Measurements from ENCODE around the gene FAM219A. TPM values are rescaled to one million over a fixed set of nuclear protein-coding genes. Genes with fewer than 3 reads are reported as not detected.

FAM219A gene
- total RNA-seq, 1 donor from 2014 or later = 35.7 TPM

DNA sequence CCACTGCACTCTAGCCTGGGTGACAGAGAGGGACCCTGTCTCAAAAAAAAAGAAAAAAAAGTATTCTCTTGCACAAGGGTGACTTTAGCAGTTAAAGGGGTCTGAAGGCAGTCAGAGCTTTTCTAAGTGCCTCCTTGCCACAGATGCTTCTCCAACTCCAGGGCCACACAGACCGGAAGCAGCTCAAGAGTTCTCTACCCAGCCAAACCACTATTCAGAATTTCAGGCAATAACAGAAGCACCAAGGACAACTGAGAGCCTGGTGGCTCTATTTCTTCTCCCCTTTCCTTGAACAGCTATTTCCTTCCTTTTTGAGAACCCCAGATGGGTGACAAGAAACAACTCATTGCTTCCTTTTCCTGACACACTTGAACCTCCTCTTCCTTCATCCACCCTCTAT, 2.2 kb downstream of the FAM219A start:
- H3K27me3 Mint-ChIP-seq (ENCODE audit: low read depth) = peaks cover 4% of the 10 kb centered on the region
- H3K36me3 Mint-ChIP-seq (ENCODE audit: low read depth) = peaks cover 3% of the 10 kb centered on the region
- TF ChIP-seq, protein P1, sequence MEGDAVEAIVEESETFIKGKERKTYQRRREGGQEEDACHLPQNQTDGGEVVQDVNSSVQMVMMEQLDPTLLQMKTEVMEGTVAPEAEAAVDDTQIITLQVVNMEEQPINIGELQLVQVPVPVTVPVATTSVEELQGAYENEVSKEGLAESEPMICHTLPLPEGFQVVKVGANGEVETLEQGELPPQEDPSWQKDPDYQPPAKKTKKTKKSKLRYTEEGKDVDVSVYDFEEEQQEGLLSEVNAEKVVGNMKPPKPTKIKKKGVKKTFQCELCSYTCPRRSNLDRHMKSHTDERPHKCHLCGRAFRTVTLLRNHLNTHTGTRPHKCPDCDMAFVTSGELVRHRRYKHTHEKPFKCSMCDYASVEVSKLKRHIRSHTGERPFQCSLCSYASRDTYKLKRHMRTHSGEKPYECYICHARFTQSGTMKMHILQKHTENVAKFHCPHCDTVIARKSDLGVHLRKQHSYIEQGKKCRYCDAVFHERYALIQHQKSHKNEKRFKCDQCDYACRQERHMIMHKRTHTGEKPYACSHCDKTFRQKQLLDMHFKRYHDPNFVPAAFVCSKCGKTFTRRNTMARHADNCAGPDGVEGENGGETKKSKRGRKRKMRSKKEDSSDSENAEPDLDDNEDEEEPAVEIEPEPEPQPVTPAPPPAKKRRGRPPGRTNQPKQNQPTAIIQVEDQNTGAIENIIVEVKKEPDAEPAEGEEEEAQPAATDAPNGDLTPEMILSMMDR (IDR thresholded peaks at IDR 0.05) = no peak
- no peaks in the 10 kb centered on the region for H3K9me3 Mint-ChIP-seq (ENCODE audit: low read depth)
- no peak overlapping the region for H3K27ac Mint-ChIP-seq (ENCODE audit: unreplicated experiment)
- DNase-seq (ENCODE audit: low spot score) = no peak
- peak overlapping the region; percentile 98 for H3K4me3 Mint-ChIP-seq (ENCODE audit: unreplicated experiment)
- peaks cover 46% of the 10 kb centered on the region for H3K4me1 Mint-ChIP-seq (ENCODE audit: low read depth)

DNA sequence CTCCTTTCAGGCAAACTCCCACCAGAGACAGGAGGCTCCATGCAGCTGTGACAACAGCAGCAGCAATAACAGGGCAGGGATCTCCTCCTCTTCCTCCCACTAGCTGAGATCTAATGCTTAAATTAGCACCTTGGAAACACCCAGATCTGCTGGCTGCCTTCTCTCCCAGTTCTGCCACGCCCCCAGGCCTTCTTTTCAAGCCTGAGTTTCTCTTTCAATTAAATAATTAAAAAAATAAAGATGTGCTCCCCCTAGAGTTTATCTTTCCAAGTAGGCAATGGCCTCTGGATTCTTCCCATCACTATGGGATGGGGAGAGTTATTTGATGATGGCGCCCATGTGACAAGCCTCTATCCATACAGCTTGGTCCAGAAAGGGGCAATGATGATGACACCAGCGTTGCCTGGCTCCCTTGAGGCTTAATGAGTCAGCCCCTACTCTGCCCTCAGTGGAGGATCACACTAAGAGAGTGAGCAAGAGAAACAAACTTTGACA, 3.8 kb downstream of the FAM219A start:
- Mint-ChIP-seq H3K36me3 (ENCODE audit: low read depth) (peaks cover 3% of the 10 kb centered on the region), H3K27ac (ENCODE audit: unreplicated experiment) (no peak overlapping the region)
- DNase-seq (ENCODE audit: low spot score) = no peak

DNA sequence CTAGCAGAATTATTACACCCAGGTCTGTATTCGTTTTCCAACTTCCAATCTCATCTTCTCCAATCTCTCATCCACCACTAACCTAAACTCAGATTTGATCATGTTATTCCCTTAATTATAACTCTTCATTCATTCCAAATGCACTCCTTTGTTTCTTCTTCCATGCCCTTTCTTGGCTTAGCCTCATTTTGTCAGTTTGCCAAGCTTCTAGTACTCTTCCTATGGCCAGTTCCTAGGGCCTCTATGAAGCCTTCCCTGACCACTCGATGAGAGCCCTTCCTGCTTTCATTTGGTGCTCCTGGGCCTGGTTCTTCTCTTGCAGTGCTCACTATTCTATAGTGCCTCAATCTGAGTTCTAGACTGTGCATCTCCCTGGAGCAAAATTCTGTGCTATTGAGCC, 5.8 kb downstream of the FAM219A start:
- H3K4me1 Mint-ChIP-seq (ENCODE audit: low read depth) = peaks cover 44% of the 10 kb centered on the region
- H3K27ac Mint-ChIP-seq (ENCODE audit: unreplicated experiment) = no peak overlapping the region
- TF ChIP-seq, protein P1 (IDR thresholded peaks at IDR 0.05) = no peak
- no peak for DNase-seq (ENCODE audit: low spot score)
- H3K4me3 Mint-ChIP-seq (ENCODE audit: unreplicated experiment) = no peak overlapping the region
- peaks cover 3% of the 10 kb centered on the region for H3K36me3 Mint-ChIP-seq (ENCODE audit: low read depth)
- no peaks in the 10 kb centered on the region for H3K27me3 Mint-ChIP-seq (ENCODE audit: low read depth)
- H3K9me3 Mint-ChIP-seq (ENCODE audit: low read depth) = no peaks in the 10 kb centered on the region

More for the DNA sequence above, 3.8 kb downstream of the FAM219A start:
- H3K4me3 Mint-ChIP-seq (ENCODE audit: unreplicated experiment) = no peak overlapping the region
- no peaks in the 10 kb centered on the region for H3K9me3 Mint-ChIP-seq (ENCODE audit: low read depth)
- TF ChIP-seq, protein P1 (IDR thresholded peaks at IDR 0.05) = peak; percentile 53
- H3K27me3 Mint-ChIP-seq (ENCODE audit: low read depth) = peaks cover 3% of the 10 kb centered on the region
- peaks cover 51% of the 10 kb centered on the region for H3K4me1 Mint-ChIP-seq (ENCODE audit: low read depth)

DNA sequence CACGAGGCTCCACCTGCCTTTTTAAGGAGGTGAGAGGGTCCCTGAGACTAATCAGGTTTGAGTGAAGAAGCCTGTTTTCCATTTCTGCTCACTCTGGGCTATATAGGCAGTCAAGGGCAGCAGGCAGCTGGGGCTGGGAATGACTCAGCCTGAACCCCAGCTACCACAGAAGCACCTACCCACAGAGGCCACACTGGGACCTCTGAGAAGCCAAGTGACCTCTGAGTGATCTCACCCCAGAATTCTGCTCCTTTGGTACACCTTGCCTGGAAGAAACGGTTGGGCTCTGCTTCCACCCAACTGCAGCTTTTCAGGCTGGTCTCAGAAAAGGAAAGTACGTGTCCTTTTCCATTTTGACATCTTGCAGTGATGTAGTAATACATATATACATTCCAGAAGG, 6.8 kb downstream of the FAM219A start:
- TF ChIP-seq, protein P1 (IDR thresholded peaks at IDR 0.05) = no peak
- Mint-ChIP-seq H3K4me3 (ENCODE audit: unreplicated experiment) (no peak overlapping the region), H3K27ac (ENCODE audit: unreplicated experiment) (peak overlapping the region; percentile 39), H3K36me3 (ENCODE audit: low read depth) (peaks cover 3% of the 10 kb centered on the region), H3K4me1 (ENCODE audit: low read depth) (peaks cover 38% of the 10 kb centered on the region), H3K27me3 (ENCODE audit: low read depth) (no peaks in the 10 kb centered on the region), H3K9me3 (ENCODE audit: low read depth) (no peaks in the 10 kb centered on the region)
- no peak for DNase-seq (ENCODE audit: low spot score)

DNA sequence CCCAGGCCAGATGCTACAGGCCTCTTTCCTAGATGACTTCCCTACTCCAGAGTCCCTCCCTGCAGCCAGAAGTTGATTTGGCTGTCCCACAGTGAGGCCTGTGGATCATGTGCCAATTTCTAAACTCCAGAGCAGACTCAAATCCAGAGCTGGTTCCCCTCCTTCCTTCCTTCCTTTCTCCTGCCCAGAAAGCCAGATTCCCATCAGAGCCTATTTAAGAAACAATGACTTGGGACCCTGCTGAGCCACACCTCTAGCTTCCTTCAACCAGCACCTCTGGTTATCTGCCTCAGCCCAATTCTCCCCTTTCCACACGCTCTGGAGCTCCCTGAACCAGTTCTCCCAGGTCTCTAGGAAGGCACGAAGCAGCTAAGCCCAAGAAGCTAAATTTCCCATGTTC, 7.2 kb downstream of the FAM219A start:
- no peaks in the 10 kb centered on the region for H3K27me3 Mint-ChIP-seq (ENCODE audit: low read depth)
- no peak overlapping the region for H3K4me3 Mint-ChIP-seq (ENCODE audit: unreplicated experiment)
- no peak for DNase-seq (ENCODE audit: low spot score)
- H3K36me3 Mint-ChIP-seq (ENCODE audit: low read depth) = peaks cover 3% of the 10 kb centered on the region
- H3K9me3 Mint-ChIP-seq (ENCODE audit: low read depth) = no peaks in the 10 kb centered on the region
- peak overlapping the region; percentile 39 for H3K27ac Mint-ChIP-seq (ENCODE audit: unreplicated experiment)
- TF ChIP-seq, protein P1 (IDR thresholded peaks at IDR 0.05) = no peak
- H3K4me1 Mint-ChIP-seq (ENCODE audit: low read depth) = peaks cover 36% of the 10 kb centered on the region

All from chondrocyte (in vitro differentiated cells).